NCI-H146 (cell line): ENCODE results near the gene PHF23.
A peak's percentile ranks its signal among the peaks of the same experiment; 100 is the strongest.

Experiments used
- DNase-seq: peaks from one replicate; lab custom pipeline; 2025; lab: John Stamatoyannopoulos, UW

Gene PHF23

DNA sequence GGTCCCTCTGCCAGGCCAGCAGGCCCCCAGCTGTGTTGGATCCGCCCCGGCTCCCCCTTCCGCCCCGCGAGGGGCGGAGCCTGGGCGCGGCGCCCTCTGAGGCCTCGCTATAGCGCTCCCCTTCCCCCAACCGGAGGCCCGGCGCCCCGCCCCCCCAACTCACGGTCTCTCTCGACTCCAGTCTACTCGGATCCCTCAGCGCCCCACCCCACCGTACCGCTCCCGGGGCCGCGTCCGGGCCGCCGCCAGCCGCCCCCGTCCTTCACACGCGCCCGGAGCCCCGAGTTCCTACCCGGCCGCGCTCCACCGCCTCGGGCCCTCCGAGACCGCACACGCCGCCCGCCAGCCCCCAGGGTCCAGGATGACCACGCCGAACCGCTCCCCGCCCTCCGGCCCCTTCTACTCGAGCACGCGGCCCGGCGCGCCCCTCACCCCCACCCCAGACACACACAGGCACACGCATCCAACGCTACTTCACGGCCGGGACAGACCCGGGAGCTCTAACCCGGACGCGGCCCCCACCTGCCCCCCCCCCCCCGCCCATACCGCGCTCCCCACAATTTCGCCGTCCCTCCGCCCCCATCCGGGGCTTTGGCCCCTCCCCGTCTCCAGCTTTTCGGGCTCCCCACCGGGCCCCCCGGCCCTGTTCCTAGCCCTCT is 1.4 kb downstream of the PHF23 start:
- DNase-seq = peak; percentile 73

DNA sequence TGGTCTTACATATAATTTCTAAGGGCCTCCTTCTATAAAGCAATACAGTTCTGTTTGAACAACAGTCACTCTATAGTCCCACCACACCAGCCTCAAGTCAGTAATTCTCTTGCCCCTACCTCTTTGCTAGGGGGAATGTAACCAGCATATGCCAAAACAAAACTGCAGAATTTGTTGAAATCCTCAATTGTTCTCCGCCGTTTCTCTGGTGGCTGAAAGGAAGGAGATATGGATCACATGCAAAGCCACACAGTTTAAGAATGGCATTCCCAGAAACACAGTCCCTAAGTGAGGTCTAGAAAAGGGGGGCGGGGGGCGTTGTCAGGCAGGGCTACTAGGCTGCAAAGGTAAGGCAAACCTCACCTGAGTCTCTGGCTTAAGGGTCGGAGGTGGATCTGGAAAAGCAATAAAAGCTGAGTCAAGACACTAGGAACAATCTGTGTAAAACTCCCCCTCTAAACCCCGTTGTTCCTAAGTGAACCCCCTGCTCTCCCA is 1.9 kb downstream of the PHF23 start:
- no peak for DNase-seq

DNA sequence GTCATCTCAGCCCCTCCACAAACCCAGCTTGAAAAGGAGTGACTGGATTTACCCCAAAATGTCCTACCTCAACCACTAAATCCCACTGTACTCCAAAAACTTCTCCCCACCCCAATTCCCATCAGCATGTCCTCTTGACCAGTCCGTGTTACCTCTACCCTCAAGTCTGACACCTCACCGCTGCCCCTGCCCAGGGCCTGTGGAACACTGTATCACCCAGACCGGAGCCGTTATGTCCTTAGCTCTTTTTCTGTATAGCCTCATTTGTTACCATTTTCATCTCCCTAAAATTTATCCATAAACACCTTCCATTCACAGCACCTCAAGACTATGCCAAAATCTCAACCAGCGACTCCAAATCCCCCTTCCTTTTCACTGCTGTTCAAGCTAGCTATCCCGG is 2.4 kb downstream of the PHF23 start:
- no peak for DNase-seq

DNA sequence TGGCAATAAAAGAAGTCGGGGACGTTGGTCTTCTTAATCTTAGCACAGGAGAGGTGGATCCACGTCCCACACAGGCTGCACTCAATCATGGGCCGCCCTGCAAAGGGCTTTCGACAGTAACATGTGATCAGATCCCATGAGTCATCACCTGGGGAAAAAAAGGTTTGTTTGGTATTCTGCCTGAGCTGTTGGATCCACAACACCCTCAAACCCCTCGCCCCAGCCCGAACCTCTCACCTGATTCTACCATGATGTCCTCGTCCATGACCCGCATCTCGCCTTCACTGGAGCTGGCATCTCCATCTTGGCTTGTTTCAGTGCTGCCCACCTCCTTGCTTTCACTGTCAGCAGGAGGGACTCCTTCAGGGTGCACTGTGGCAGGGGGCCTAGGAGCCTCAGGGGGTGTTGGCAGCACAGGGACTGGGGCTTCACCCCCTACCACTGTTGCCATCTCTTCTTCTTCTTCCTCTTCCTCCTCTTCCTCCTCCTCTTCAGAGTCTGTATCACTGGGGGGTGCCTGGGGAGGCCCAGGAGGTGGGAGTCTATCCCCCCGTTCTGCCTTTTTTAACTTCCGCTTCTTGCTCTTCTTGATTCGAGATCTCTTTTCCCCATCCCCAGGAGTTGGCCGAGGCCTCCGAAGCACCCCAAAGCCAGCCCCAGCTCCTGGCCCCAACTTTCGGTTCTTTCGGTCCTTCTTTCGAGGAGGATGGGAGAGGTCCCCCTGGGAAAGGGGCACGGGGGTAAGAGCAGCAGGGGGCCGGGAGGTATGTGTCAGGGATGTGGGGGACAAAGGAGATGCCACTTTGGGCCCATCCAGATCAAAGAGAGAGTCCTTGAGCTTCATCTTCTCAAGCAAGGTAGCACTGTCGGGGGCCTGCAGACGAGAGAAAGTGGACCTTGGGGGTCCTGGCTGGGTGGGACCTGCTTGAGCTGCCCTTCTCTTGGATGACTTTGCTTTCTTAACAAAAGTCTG is 3.3 kb downstream of the PHF23 start:
- no peak for DNase-seq

DNA sequence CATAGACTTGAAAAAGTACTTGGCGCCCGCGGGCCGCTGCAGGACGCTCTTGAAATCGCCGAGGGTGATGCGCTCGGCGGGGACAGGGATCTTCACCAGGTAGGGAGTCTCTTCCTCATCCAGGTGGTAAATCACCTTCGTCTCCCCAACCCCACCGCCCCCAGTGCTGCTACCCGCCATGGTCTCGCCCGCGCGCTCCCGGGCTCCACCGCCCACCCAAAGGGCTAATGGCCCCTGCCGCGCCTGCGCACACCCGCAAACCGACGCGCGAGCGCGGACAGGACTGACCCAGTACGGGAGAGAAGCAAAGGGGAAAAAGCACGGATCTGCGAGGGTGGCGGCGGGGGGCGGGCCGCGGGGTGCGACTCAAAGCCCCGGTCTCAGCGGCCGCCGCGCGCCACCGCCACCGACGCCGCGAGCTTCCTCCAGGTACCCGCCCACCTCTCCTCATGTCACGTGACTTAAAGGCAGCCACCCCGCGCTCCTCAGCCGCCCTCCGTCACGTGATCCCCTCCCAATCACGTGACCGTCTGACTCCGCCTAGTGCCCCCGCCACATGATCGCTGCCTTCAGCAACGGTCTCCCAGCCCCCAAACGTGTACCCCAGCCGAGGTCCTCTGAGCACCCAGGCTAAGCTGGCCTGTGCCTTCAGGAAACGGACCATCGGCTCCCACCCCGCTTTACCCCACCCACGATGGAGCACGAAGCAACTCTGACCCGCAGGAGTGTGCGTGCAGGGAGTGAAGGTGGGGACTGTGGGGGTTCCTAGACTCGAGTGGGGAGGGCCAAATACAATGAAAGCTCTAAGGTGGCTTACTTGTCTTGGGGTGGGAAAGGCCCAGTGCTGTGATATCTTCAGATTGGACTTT is 4.9 kb downstream of the PHF23 start, which contains the start of gene DVL2:
Gene DVL2 (minus strand): TSS at position 435 of the 869 bp plus-strand sequence. CDS start 255 bp downstream, at position 180.
- DNase-seq = peak; percentile 93

DNA sequence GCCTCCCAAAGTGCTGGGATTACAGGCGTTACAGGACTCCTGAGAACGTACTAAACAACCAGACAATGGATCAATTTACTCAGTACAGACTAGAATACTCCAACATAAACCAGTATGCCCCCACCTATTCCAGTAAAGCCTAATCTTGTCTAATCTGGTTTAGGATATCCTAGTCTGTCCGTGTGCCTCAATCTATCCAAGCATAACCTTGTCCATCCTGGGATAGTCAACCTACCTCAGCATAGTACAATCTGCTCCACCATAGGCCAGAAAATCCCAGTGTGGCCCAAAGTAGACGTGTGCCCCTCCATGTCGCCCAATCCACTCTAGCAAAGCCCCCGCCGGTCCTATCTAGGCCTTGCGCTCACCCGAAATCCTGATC is 5.6 kb downstream of the PHF23 start:
- DNase-seq = no peak

DNA sequence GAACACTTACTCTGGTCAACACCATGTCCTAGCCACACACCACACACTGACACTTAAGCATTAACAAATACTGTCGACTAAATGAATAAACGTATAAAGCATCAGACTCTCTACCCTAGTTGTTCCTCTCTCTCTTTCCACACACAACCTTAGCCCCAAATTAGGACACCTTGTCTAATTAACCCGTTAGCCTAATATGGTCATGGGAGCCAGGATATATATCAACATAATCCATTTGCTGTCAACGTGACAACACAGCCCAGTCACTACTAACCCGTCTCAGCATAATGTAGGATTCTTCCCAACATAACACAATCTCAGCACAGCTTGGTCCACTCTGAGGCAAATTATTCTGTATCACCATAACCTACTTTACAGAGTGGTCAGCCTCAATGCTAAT is 7.1 kb downstream of the PHF23 start:
- no peak for DNase-seq

DNA sequence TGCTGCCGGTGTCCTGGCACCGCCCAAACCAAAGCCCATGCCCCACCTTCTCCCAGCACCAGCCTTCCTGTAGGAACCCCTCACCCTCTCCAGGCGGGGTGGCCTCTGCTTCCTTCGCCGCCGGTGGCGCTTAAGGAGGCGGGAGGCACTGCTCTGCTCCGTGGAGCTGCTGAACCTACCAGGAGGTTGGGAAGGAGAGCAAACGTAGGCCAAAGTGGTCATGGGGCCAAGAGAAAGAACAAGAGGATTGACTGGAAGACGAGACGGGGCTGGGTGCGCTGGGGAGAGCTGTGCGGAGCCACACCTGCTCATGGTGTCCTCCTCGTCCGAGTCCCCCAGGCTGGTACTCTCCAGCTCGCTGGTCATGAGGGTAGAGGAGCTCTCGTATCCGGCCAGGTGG is 9.8 kb downstream of the PHF23 start:
- DNase-seq = no peak

DNA sequence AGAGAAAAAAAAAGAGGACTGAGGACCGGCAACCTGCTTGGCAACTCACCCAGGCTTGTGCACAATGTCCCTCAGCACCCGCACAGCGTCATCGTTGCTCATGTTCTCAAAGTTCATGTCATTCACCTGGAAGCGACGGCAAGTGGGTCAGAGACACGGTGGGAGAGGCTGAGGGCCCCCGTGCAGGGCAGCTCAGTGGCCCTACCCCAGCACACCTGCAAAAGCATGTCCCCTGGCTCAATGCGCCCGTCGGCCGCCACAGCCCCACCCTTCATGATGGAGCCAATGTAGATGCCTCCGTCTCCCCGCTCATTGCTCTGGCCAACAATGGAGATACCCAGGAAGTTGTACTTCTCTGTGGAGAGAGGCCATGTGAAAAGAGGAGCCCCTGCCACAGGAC is 10.3 kb downstream of the PHF23 start:
- no peak for DNase-seq

DNA sequence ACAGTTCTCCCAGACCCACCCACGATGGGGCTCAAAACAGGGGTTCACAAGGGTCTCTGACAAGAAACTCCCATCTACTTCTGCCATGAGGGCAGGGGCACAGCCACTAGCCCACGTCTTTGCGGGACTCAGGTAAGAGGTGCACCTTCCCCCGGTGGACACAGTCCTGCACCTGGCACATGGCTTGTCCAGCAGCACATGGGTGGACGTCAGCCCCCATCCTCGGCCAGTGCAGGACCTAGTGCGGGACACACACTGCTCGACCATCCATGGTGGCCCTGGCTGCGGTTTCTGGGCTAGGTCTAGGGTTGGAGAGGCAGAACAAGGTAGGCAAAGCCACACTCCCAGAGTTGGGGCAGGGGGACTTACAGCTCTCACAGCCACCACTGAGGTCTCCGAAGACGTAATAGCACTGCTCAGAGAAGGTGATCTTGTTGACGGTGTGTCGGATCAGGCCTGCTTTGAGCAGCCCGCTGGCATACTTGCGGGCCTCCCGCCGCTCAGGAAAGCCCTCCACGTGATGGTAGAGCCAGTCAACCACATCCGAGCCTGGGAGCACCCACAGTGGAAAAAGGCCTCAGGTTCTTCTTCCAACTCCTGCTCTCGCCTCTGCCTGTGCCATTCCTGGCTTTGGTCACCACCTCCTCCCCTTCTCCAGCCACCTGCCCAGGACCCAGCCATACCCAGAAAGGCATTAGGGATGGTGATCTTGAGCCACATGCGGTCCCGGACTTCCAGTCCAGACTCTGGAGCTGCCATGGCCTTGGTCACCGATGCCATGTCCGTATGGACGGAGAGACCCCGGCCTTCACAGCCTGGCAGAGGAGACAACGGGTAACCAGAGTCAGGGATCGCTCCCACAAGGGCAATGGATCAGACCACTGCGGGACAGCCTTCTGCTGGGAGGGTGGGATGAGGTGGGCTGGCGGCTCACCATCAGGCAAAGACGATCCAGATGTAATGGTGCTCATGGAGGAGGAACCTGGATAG is 12.2 kb downstream of the PHF23 start:
- no peak for DNase-seq

DNA sequence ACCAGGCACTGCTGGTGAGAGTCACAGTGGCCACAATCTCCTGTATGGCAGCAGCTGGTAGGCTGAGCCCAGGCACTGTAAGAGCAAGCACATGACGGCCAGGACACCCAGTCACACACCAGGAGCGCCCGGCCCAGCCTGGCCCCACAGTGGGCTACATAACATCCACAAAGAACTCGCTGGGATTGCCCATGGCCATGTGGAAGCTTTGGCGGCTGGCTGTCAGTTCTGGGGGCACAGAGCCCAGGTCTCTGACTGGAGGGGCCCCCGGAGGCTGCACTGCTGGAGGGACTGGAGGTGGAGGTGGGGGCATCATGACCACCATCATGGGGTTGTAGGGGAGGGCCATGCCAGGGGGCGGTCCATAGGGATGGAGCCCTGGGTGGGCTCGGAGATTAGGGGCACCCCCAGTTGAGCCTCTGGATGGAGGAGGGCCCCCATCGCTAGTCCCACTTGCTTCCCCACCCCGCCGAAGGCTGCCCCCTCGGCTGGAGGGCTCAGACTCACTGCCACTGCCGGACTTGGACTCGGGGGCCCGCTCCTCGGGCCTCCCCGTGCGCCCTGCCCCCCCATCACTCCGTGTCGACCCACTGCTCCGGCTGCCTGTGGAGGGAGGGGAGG is 13.4 kb downstream of the PHF23 start:
- no peak for DNase-seq

DNA sequence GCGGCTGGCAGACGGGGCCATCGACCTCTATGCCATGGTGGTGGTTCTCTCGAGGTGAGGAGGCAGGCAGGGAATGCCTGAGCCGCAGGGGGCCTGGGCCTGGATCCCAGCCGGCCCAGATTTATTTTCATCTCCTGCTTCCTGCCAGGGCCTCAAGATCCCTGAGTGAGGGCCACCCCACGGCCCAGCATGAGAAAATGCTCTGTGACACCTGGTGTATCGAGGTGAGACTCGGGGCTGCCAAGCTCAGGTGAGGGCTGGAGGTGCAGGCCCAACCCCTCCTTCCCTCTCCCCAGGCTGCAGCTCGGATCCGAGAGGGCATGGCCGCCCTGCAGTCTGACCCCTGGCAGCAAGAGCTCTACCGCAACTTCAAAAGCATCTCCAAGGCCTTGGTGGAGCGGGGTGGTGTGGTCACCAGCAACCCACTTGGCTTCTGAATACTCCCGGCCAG is 14.6 kb downstream of the PHF23 start:
- no peak for DNase-seq

DNA sequence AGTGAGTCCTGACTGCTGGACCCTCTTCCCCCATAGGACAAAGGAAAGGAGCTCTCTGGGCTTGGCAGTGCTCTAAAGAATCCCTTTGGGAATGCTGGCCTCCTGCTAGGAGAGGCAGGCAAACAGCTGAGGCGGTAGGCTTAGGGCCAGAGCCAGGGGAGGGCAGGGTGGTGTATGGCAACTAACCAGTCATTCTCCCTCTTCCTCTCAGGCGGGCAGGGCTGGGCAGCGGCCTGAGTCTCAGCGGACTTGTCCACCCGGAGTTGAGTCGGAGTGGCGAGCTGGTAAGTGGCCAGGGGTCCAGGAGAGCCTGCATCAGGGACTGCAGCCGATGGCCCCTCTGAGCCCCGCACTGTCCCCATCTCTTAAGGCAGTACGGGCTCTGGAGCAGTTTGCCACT is 15.1 kb downstream of the PHF23 start:
- no peak for DNase-seq

DNA sequence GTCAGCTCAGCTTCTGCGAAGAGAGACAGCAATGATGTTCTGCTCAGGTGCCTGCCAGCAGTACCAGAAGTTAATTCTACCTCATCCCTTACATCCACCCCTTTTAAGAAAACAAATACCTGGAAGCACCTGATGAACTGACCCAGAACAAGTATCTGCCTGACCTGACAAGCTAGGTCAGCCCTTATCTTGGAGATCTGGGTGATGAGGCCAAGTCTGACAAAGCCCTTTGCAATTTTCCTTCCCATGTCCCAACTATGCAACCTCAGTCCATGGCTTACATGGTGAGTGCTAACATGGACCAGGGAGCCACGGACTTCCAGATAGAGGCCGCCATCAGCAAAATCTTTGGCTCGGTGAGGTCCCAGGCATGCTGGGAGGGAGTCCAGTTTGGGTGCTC is 15.9 kb downstream of the PHF23 start:
- no peak for DNase-seq

DNA sequence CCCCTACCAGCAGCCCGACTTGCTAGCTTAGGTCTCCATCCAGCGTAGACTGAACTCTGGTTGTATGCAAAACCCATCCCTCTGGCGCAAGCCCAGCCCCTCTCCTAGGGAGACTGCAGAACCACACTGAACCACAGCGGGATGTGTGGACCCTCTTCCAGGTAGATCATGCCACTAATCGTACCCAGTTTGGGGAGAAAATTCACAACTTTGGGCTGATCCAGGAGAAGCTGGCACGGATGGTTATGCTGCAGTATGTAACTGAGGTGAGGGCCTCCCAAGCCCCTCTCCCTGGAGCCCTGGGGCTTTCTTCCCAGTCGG is 16.3 kb downstream of the PHF23 start:
- no peak for DNase-seq

DNA sequence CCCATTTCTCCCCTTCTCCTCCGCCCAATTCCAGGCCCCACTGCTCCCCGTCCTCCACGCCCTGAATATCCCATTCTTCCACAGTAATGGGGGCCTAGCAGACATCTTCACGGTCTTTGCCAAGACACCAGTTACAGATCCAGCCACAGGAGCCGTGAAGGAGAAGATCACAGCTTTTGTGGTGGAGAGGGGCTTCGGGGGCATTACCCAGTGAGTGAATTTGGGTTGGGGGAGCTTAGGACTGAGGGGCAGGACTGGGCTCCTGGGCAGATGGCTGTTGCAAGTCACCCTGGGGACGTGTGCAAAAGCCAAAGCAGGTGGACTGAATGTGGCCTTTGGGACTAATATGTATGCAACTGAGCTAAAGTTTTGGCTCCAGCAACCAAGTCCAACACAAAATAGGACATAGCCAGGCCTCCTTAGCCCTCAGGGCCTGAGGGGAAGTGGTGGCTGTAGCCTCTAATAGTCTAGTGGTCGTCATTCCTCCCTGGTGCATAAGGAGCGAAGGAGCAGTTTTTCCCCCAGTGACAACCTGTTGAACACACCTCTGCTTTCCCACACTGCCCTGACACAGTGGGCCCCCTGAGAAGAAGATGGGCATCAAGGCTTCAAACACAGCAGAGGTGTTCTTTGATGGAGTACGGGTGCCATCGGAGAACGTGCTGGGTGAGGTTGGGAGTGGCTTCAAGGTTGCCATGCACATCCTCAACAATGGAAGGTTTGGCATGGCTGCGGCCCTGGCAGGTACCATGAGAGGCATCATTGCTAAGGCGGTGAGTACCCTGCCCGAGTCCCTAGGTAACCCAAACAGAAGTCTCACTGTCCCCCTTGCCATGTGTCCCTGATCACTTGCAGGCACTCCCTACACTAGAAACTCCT is 16.9 kb downstream of the PHF23 start:
- no peak for DNase-seq

DNA sequence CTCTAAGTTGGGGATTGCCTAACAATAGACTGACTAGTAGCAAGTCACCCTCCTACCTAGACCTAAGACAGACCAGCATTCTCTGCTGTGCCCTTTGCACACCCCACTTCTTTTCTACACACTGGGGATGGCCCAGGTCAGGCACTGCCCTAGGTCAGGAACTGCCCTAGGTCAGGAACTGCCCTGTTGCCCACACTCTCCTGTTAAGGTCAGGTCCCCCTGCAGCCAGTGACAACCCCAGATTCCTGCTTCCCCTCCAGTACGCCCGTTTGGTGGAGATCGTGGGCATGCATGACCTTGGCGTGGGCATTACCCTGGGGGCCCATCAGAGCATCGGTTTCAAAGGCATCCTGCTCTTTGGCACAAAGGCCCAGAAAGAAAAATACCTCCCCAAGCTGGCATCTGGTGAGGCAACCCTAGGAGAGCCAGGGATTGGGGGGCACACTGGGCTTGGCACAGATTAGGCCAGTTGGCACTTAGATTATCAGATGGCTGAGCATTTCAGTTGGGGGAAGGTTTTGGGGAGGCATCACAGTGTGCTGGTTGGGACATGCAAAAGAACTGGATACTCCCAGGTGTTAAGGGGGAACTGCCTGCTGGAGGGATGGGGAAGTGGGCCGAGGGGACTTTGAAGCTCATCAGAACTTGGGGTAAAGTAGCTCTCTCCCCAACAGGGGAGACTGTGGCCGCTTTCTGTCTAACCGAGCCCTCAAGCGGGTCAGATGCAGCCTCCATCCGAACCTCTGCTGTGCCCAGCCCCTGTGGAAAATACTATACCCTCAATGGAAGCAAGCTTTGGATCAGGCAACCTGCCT is 17.8 kb downstream of the PHF23 start:
- DNase-seq = no peak

DNA sequence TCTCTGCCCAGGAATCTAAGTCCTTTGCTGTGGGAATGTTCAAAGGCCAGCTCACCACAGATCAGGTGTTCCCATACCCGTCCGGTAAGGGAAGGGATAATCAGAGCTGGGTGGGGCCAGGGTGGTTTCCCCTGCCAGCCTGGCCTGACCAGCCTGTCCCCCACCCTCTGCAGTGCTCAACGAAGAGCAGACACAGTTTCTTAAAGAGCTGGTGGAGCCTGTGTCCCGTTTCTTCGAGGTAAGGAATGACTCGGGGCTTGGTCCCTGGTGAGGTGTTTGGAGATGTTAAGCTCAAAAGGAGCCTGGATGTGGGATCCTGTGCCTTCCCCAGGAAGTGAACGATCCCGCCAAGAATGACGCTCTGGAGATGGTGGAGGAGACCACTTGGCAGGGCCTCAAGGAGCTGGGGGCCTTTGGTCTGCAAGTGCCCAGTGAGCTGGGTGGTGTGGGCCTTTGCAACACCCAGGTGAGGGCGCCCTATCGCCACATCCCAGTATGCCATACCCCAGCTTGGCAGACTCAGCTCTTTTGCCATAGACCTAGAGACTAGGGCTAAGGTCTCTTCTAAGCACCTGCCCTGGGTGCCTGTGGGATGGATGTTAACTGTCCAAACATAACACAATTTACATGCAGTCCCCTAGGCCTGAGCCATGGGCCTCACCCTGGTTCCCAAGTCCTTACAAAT is 18.5 kb downstream of the PHF23 start:
- DNase-seq = peak; percentile 37
